OCI-LY3 (cell line): ENCODE results near the gene POLQ.

Experiments used
- H2AFZ ChIP-seq: fragments of 200-600, 300-600 bp; shearing (Covaris generic); 2 replicates; pipeline ENCODE4 v1.6.0; 2014; ENCODE audit warnings: antibody characterized with exemption, low read depth, low read length
- H3K27ac ChIP-seq: fragments of 200-600, 300-600 bp; sonication (generic); 2 replicates; pipeline ENCODE4 v1.5.1; 2014; ENCODE audit warnings: mild to moderate bottlenecking, low read length, moderate library complexity, mixed read lengths
- H3K27me3 ChIP-seq: fragments of 200-600, 300-600 bp; sonication (generic); 2 replicates; pipeline ENCODE4 v1.6.1; 2014; ENCODE audit warnings: low read depth, low read length, mixed read lengths
- H3K36me3 ChIP-seq: fragments of 200-600, 300-600 bp; sonication (generic); replicated peaks from 2 replicates; pipeline ENCODE3; 2014; ENCODE audit warnings: low read depth, low read length, mixed read lengths
- H3K4me1 ChIP-seq: fragments of 300-600, 200-600 bp; sonication (generic); 2 replicates; pipeline ENCODE4 v1.6.1; 2014; ENCODE audit warnings: low read length, mixed read lengths
- H3K4me2 ChIP-seq: fragments of 200-600, 300-600 bp; sonication (generic); 2 replicates; pipeline ENCODE4 v1.6.1; 2014; ENCODE audit warnings: low read length, mixed read lengths
- H3K4me3 ChIP-seq: fragments of 300-600, 200-600 bp; sonication (generic); 2 replicates; pipeline ENCODE4 v1.5.1; 2014; ENCODE audit warnings: antibody characterized with exemption, mild to moderate bottlenecking, low read length, moderate library complexity
- H3K79me2 ChIP-seq: fragments of 300-600, 200-600 bp; shearing (Covaris generic); 2 replicates; pipeline ENCODE4 v1.6.1; 2014; ENCODE audit warnings: mild to moderate bottlenecking, low read length, mixed read lengths
- H3K9ac ChIP-seq: fragments of 300-600, 200-600 bp; shearing (Covaris generic); 2 replicates; pipeline ENCODE4 v1.6.0; 2014; ENCODE audit warnings: mild to moderate bottlenecking, low read length, moderate library complexity
- H3K9me3 ChIP-seq: fragments of 200-600, 300-600 bp; shearing (Covaris generic); 2 replicates; pipeline ENCODE4 v1.6.1; 2014; ENCODE audit warnings: low read length, mixed read lengths; ENCODE audit not compliant: insufficient read depth
- H4K20me1 ChIP-seq: fragments of 200-600, 300-600 bp; sonication (generic); 2 replicates; pipeline ENCODE4 v1.6.1; 2016; ENCODE audit warnings: low read length, mixed read lengths; ENCODE audit not compliant: insufficient read depth
- EZH2phosphoT487 ChIP-seq: fragments of 200-600 bp; shearing (Covaris generic); IDR thresholded peaks from 2 replicates; pipeline ENCODE4 v1.6.1; 2018; ENCODE audit warnings: antibody characterized with exemption, mixed run types, low read depth
- TF ChIP-seq, protein P1 (sequence below): fragments of 200-600, 300-600 bp; sonication (generic); IDR thresholded peaks from 2 replicates; pipeline ENCODE4 v1.5.1; 2014; ENCODE audit warnings: antibody characterized with exemption, low read length, low read depth

The POLQ gene

DNA sequence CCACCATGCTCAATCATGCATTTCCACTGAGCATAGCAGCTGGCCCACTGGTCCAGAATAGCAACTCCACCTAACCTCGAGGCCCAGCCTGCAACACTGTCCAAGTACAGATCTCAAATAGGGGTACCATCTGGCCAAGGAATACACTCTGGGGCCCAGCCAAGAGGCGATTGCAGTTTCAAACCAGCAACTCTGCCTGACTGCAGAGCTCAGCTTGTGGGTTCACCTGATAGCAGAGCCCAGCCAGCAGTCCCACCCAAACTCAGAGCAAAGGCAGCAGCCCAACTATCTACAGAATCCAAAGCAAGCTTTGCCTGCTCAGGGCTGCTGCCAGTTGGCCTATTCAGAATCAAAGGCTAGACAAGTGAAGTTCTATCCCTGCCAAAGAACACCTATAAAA, 30.5 kb downstream of the POLQ start:
- H2AFZ ChIP-seq, result no peak overlapping the region
- H4K20me1 ChIP-seq, result no peaks in the 10 kb centered on the region
- H3K4me1 ChIP-seq, result no peaks in the 10 kb centered on the region
- H3K79me2 ChIP-seq, result peaks cover 45% of the 10 kb centered on the region
- no peaks in the 10 kb centered on the region for H3K27me3 ChIP-seq
- H3K4me2 ChIP-seq, result no peak overlapping the region
- peaks cover 5% of the 10 kb centered on the region; the same call in 1 of the 2 replicates for H3K9me3 ChIP-seq
- no peak overlapping the region for H3K4me3 ChIP-seq
- TF ChIP-seq EZH2phosphoT487, result no peak
- TF ChIP-seq, protein P1, sequence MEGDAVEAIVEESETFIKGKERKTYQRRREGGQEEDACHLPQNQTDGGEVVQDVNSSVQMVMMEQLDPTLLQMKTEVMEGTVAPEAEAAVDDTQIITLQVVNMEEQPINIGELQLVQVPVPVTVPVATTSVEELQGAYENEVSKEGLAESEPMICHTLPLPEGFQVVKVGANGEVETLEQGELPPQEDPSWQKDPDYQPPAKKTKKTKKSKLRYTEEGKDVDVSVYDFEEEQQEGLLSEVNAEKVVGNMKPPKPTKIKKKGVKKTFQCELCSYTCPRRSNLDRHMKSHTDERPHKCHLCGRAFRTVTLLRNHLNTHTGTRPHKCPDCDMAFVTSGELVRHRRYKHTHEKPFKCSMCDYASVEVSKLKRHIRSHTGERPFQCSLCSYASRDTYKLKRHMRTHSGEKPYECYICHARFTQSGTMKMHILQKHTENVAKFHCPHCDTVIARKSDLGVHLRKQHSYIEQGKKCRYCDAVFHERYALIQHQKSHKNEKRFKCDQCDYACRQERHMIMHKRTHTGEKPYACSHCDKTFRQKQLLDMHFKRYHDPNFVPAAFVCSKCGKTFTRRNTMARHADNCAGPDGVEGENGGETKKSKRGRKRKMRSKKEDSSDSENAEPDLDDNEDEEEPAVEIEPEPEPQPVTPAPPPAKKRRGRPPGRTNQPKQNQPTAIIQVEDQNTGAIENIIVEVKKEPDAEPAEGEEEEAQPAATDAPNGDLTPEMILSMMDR, result no peak
- no peak overlapping the region for H3K9ac ChIP-seq
- H3K27ac ChIP-seq, result no peak overlapping the region
- peaks cover 56% of the 10 kb centered on the region for H3K36me3 ChIP-seq

DNA sequence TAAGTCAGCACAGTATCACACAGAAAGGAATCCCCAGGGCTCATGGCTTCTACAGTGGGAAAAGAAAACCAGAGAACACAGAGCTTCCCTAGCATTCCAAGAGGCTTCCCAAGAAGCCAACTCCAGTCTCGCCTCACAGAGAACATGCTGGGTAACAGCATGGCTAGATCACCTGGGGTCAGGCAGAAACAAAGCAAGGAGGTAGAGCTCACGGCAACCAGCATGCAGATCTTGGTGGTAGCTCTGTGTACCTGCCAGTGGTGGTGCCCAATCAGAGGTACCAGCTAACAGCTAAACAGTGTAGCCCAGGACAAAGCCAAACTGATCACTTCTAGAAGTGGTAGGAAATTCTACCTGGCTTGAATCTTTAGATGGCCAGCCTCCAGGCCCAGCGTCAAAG, 31.3 kb downstream of the POLQ start:
- H3K4me3 ChIP-seq, result no peak overlapping the region
- peaks cover 62% of the 10 kb centered on the region for H3K36me3 ChIP-seq
- H3K79me2 ChIP-seq, result peaks cover 45% of the 10 kb centered on the region
- no peaks in the 10 kb centered on the region for H3K4me1 ChIP-seq
- TF ChIP-seq, protein P1, result no peak
- TF ChIP-seq EZH2phosphoT487, result no peak
- no peaks in the 10 kb centered on the region for H4K20me1 ChIP-seq
- no peak overlapping the region for H3K9ac ChIP-seq
- no peak overlapping the region for H3K4me2 ChIP-seq
- no peak overlapping the region for H2AFZ ChIP-seq
- H3K9me3 ChIP-seq, result peaks cover 5% of the 10 kb centered on the region; the same call in 1 of the 2 replicates
- H3K27me3 ChIP-seq, result no peaks in the 10 kb centered on the region
- H3K27ac ChIP-seq, result no peak overlapping the region

DNA sequence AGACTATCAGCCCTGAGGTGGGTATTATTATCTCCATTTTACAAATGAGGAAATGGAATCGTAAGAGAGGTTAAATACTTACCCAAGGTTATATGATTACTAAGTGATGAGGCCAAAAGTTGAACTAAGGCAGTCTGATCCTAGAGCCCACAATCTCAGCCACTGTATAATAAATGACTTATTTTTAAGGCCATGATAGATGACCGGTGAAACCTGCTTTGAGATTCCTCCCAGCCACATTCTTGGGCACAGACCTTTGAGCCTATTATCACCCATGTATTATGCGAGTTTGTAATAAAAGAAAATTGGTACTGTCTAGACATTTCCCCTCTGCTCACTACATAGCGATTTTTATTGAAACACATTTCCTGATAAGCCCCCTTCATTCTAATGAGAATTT, 37.4 kb downstream of the POLQ start:
- no peak overlapping the region for H3K9ac ChIP-seq
- no peak overlapping the region for H3K4me2 ChIP-seq
- no peak overlapping the region for H3K27ac ChIP-seq
- H2AFZ ChIP-seq, result no peak overlapping the region
- no peak overlapping the region for H3K4me3 ChIP-seq
- H3K79me2 ChIP-seq, result peaks cover 8% of the 10 kb centered on the region; the same call in 1 of the 2 replicates
- H3K9me3 ChIP-seq, result no peaks in the 10 kb centered on the region
- TF ChIP-seq, protein P1, result no peak
- no peak for TF ChIP-seq EZH2phosphoT487
- H3K36me3 ChIP-seq, result peaks cover 34% of the 10 kb centered on the region
- peaks cover 9% of the 10 kb centered on the region; the same call in 1 of the 2 replicates for H3K4me1 ChIP-seq
- H4K20me1 ChIP-seq, result no peaks in the 10 kb centered on the region
- H3K27me3 ChIP-seq, result no peaks in the 10 kb centered on the region

DNA sequence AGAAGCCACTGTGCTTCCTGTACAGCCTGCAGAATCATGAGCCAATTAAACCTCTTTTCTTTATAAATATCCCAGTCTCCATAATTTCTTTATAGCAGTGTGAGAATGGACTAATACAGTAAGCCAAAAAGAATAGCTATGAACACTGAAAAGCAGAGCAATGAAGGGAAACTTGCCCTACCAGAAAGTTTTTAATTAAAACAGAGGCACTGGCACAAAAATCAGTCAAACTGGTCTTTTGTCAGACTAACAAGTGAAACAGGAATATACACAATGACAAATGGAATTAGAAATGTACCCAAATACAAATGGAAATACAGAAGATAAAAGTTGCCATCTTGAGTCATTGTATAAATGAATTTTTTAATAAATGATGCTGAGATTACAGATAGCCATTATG, 40.5 kb downstream of the POLQ start:
- no peak overlapping the region for H3K9ac ChIP-seq
- H3K4me1 ChIP-seq, result peaks cover 9% of the 10 kb centered on the region; the same call in 1 of the 2 replicates
- no peaks in the 10 kb centered on the region for H3K9me3 ChIP-seq
- H3K4me3 ChIP-seq, result no peak overlapping the region
- H3K79me2 ChIP-seq, result peaks cover 7% of the 10 kb centered on the region; the same call in 1 of the 2 replicates
- peaks cover 39% of the 10 kb centered on the region for H3K36me3 ChIP-seq
- no peak overlapping the region for H3K27ac ChIP-seq
- H3K27me3 ChIP-seq, result no peaks in the 10 kb centered on the region
- H3K4me2 ChIP-seq, result no peak overlapping the region
- no peak overlapping the region for H2AFZ ChIP-seq
- no peak for TF ChIP-seq EZH2phosphoT487
- TF ChIP-seq, protein P1, result no peak
- no peaks in the 10 kb centered on the region for H4K20me1 ChIP-seq
